HEK293 (cell line): Measurements from ENCODE around the gene HEMGN.

ENCODE experiments used
- ATF2 ChIP-seq: fragments of 450-650 bp; formaldehyde crosslinking; IDR thresholded peaks from 2 replicates; pipeline ENCODE4 v1.5.1; 2016; ENCODE audit warnings: missing biosample characterization, missing genetic modification characterization, low read depth
- CTCF ChIP-seq: fragments of 450-650 bp; formaldehyde crosslinking; IDR thresholded peaks from 2 replicates; pipeline ENCODE4 v1.5.1; 2016; ENCODE audit warnings: missing biosample characterization, missing genetic modification characterization
- GLI4 ChIP-seq: fragments of 450-650 bp; formaldehyde crosslinking; IDR thresholded peaks from 2 replicates; pipeline ENCODE4 v1.5.1; 2016; ENCODE audit warnings: missing biosample characterization, missing genetic modification characterization
- KLF1 ChIP-seq: fragments of 450-650 bp; formaldehyde crosslinking; IDR thresholded peaks from 2 replicates; pipeline ENCODE4 v1.5.1; 2016; ENCODE audit warnings: missing biosample characterization, missing genetic modification characterization
- YY2 ChIP-seq: fragments of 450-650 bp; formaldehyde crosslinking; IDR thresholded peaks from 2 replicates; pipeline ENCODE4 v1.5.1; 2016; ENCODE audit warnings: missing biosample characterization, missing genetic modification characterization
- ZNF138 ChIP-seq: fragments of 450-650 bp; formaldehyde crosslinking; IDR thresholded peaks from 2 replicates; pipeline ENCODE4 v1.5.1; 2016; ENCODE audit warnings: missing biosample characterization, missing genetic modification characterization, borderline replicate concordance
- ZNF26 ChIP-seq: fragments of 450-650 bp; formaldehyde crosslinking; IDR thresholded peaks from 2 replicates; pipeline ENCODE4 v1.5.1; 2016; ENCODE audit warnings: missing biosample characterization, missing genetic modification characterization
- ZNF280C ChIP-seq: fragments of 450-650 bp; formaldehyde crosslinking; IDR thresholded peaks from 2 replicates; pipeline ENCODE4 v1.5.1; 2016; ENCODE audit warnings: missing biosample characterization, missing genetic modification characterization
- ZNF530 ChIP-seq: fragments of 450-650 bp; formaldehyde crosslinking; IDR thresholded peaks from 2 replicates; pipeline ENCODE4 v1.5.1; 2016; ENCODE audit warnings: low read depth, missing biosample characterization, missing genetic modification characterization
- ZNF629 ChIP-seq: fragments of 450-650 bp; formaldehyde crosslinking; IDR thresholded peaks from 2 replicates; pipeline ENCODE4 v1.5.1; 2017; ENCODE audit warnings: missing biosample characterization, missing genetic modification characterization
- TF ChIP-seq, protein P1 (sequence below): fragments of 450-650 bp; formaldehyde crosslinking; IDR thresholded peaks from 2 replicates; pipeline ENCODE4 v1.5.1; 2016; ENCODE audit warnings: missing biosample characterization, missing genetic modification characterization

DNA sequence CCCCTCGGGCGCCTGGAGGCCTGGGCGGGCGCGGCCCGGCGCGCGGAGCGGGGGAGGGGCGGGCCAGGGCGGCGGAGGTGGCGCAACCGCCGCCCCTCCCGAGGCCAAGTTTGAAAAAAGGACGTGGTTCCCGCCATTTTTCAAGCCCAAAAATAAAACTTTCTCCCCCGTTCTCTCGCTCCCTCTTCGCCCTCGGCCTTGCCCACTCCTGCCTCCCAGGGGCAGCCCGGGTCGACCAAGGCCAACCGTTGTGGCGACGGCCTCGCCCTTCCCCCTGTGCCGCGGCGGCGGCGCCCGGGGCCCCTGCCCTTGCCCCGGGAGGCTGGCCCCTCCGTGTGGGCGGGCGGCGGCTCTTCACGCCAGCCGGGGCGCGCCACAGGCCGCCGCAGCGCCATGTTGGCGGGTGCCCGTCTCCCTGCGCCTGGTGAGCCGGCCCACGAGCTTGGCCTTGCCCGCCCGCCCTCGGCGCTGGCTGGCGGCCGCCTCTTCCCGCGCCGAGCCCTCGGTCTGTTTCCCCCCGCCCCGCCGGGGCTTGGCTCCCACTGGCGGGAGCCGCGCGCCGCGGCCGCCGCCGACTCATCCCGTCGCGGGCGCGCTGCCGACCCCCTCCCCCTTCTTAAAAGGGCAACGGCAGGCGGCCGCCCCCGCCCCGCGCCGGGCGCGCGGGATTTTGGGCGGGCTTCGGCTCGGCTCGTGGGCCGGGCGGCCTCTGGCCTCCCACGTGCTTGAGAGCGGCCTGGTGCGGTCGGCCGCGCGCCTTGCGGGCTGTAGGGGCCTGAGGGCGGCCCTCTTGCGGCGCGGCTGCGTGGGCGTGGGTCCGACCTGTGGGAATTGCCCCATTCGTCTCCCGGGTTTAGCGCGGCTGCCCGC is 46.5 kb upstream of the HEMGN start:
- no peak for TF ChIP-seq CTCF (tag by site-specific recombination)
- no peak for TF ChIP-seq KLF1 (tag by site-specific recombination)
- no peak for TF ChIP-seq ZNF530 (tag by site-specific recombination)
- TF ChIP-seq, protein P1, sequence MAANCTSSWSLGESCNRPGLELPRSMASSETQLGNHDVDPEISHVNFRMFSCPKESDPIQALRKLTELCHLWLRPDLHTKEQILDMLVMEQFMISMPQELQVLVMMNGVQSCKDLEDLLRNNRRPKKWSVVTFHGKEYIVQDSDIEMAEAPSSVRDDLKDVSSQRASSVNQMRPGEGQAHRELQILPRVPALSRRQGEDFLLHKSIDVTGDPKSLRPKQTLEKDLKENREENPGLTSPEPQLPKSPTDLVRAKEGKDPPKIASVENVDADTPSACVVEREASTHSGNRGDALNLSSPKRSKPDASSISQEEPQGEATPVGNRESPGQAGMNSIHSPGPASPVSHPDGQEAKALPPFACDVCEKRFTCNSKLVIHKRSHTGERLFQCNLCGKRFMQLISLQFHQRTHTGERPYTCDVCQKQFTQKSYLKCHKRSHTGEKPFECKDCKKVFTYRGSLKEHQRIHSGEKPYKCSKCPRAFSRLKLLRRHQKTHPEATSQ = no peak
- TF ChIP-seq ZNF138 (tag by site-specific recombination) = no peak
- no peak for TF ChIP-seq YY2 (tag by site-specific recombination)
- no peak for TF ChIP-seq ZNF26 (tag by site-specific recombination)
- no peak for TF ChIP-seq GLI4 (tag by site-specific recombination)
- no peak for TF ChIP-seq ATF2 (tag by site-specific recombination)
- TF ChIP-seq ZNF629 (tag by site-specific recombination) = no peak
- TF ChIP-seq ZNF280C (tag by site-specific recombination) = no peak
